Measurements from ENCODE around the gene GAL3ST2.

DNA sequence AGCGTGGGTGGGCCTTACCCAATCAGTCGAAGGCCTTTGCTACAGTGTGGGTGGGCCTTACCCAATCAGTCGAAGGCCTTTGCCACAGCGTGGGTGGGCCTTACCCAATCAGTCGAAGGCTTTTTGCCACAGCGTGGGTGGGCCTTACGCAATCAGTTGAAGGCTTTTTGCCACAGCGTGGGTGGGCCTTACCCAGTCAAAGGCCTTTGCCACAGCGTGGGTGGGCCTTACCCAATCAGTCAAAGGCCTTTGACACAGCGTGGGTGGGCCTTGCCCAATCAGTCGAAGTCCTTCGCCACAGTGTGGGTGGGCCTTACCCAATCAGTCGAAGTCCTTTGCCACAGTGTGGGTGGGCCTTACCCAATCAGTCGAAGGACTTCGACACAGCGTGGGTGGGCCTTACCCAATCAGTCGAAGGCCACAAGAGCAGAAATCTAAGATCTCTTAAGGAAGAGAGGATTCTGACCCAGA, 16.3 kb upstream of the GAL3ST2 start:
- TF ChIP-seq, protein P1, sequence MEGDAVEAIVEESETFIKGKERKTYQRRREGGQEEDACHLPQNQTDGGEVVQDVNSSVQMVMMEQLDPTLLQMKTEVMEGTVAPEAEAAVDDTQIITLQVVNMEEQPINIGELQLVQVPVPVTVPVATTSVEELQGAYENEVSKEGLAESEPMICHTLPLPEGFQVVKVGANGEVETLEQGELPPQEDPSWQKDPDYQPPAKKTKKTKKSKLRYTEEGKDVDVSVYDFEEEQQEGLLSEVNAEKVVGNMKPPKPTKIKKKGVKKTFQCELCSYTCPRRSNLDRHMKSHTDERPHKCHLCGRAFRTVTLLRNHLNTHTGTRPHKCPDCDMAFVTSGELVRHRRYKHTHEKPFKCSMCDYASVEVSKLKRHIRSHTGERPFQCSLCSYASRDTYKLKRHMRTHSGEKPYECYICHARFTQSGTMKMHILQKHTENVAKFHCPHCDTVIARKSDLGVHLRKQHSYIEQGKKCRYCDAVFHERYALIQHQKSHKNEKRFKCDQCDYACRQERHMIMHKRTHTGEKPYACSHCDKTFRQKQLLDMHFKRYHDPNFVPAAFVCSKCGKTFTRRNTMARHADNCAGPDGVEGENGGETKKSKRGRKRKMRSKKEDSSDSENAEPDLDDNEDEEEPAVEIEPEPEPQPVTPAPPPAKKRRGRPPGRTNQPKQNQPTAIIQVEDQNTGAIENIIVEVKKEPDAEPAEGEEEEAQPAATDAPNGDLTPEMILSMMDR (IDR thresholded peaks at IDR 0.05; ENCODE audit: low read length): no peak
- TF ChIP-seq EZH2 (optimal IDR thresholded peaks at IDR 0.05; ENCODE audit: low read depth, low read length) (no peak), EZH2phosphoT487 (IDR thresholded peaks at IDR 0.05; ENCODE audit: low read length) (no peak)
